ENCODE results near the gene NEUROD1.
A peak's percentile ranks its signal among the peaks of the same experiment; 100 is the strongest.

Gene NEUROD1

DNA sequence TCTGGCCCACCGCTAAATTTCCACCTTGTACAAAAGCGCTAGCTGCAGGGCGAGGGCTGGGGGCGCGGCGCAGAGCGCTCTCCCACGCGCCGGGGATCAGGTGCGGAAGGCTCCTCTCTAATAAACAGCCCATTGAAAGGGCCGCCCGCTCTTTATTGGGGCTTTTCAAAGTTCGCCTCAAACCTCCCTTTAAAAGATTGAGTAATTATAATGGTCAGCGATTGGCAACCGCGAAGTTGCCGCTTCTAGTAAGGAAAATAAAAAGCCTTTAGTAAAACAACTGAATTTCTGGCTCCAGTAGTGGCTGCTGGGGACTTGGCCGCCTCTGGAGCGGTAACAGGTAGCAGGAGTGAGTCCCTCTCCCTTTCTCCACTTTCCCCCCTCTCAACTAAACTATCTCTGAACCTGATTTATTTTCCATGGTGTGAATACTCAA, 755 bp downstream of the NEUROD1 start:
- no peak for DNase-seq

DNA sequence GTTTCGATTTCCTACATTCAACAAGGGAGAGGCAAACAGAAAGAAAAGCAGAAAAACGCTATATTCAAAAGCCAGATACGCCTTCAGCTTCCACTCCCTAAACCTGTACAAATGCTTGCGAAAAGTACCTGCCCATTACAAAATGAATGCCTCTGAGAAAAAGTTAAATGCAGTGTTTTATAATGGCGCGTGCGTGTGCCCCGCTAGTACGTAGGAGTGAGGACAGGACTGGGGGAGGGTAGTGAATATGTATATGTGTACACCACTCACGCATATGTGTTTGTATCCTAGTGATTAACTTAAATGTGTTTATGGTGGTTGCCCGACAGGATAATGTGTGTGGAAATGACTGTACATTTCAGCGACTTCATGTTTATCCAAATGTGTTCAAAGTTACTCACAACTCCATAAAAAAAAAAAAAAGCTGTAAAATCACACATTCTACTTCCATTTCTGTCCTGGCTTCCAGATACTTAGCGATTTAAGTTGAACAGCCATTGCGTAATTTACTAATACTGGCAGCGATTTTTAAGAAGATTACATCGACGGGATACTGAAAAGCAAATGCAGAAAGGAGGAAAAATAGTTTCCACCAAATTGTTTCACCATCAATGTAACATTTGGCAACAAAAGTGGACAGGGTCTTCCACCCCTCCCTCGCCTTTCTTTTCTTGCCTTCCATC, 1.3 kb downstream of the NEUROD1 start:
- DNase-seq = no peak

DNA sequence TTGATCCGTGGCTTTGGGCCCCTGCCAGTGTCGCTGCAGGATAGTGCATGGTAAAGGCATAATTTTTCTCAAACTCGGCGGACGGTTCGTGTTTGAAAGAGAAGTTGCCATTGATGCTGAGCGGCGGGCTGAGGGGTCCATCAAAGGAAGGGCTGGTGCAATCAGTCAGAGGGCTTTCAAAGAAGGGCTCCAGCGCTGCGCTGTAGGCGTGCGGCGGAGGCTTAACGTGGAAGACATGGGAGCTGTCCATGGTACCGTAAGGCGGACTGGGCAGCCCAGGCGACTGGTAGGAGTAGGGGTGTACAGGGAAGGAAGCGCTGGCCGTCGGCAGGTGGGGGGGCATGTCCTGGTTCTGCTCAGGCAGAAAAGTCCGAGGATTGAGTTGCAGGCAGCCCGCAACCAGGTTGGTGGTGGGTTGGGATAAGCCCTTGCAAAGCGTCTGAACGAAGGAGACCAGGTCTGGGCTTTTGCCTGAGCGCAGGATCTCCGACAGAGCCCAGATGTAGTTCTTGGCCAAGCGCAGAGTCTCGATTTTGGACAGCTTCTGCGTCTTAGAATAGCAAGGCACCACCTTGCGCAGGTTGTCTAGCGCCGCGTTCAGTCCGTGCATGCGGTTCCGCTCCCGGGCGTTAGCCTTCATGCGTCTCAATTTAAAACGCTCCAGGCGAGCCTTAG, 2.3 kb downstream of the NEUROD1 start:
- peak; percentile 44 for DNase-seq

DNA sequence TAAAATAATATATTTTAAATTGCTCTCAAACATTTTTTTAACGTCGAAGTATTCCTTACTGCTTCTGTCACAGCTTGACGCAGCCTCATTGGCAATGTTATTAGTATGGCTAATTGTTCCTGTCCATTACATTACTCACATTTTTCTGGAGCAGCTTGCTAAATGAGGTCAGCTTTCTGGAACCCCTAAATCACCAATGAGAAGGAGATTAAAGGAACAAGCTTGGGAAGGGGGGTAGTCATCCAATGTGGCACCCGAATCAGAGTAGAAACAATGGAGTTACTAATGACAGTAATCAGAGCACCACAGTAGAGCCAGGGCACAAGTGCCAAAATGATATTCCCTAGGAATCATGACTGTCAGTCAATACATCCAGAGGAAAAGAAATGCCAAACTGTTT, 5.1 kb downstream of the NEUROD1 start:
- no peak for DNase-seq

DNA sequence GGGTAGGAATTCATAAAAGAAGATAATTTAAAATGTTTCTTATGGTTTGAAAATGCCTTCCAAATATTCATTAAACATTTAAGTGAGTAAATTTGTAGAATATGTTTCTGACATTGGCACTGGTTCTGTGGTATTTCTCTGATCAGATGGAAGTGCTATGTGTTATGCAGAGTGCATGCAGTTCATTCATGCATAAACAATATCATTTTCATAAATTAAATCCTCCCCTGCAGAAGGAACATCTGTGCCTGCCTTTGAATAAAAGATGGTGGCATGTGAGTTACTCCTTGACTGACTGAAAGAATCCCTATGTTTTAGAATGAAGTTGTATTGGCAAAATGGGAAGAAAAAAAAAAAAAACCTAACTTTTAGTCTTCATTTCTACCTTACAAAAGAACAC, 5.9 kb downstream of the NEUROD1 start:
- no peak for DNase-seq

DNA sequence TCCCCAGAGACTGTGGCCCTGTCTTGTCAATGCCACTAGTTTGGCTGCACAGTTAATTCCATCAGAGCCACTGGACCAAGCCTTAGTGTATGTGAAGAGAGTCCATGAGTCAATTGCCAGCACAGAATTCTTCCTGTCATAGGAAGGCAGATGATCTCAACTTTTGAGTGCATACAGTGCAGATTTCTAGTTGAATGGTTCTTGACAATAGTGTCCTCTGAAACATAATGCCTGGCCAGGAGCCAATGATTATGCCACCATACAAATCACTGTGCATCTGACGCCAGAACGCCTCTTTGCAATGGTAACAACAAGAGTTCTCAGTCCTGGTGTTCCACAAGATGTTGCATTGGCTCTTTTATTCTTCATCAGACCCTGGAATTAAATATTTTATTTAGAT, 7.1 kb downstream of the NEUROD1 start:
- no peak for DNase-seq

DNA sequence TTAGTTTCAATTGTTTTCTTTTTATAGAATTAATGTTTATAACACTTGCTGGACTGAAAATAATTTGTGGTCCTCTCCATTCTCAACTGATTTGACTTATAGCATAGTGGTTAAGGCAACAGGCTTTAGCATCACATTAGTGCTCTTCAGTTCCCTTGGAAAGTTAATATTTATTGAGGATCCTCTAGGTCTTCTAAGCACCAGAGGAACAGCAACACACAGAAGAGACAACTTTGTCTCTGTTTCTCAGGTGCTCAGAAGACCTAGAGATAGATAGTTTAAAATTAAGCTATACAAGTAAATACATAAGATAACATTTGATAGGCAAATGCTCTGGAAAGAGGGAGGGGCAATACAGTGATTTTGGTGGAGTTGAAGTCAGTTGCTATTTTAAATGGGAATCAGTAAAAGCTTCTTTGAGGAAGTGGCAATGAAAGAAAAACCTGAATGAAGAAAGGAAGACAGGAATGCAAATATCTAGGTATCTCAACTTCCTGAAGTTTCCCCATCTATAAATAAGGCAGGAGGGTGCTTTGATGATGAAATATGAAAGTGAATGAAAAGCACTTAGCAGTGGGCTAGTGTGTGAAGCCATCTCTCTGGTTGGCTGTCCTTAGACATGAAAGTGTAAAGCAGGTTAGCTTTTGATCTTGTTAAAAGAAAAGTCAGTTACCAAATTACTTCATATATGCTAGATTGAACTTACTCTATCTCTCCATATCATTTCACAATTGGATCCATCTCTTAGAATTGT, 7.9 kb downstream of the NEUROD1 start:
- no peak for DNase-seq

DNA sequence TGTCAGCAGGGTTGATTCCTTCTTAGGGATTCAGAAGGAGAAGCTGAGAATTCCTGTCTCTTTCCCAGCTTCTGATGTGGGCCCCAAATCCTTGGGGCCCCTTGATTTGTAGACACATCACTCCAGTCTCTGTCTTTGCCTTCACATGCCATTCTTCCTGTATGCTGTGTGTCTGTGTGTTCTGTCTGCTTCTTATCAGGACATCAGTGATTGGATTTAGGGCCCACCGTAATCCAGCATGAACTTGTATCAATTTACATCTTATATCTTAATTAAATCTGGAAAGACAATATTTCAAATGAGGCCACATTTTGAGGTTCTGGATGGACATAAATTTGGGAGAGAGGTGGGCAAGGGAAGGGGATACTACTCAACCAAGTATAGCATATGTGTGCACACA, 9.7 kb downstream of the NEUROD1 start:
- DNase-seq = no peak

DNA sequence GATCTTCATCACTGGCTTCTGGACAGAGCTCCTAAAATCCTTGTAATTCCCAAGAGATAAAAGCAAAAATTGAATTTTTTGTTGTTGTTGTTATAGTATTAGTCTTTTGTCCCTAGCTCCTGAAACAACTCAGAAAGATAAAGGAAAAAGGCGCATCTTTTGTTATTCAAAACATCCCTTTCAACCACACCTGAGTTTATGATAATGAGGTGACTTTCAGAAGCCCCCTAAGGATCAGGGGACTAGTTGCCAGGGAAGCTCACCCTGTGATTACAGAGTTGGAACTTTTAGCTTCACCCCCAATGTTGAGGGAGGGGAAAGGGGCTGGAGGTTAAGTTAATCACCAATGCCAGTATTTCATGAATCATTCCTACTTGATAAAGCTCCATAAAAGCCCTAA, 13.1 kb downstream of the NEUROD1 start:
- DNase-seq = no peak

DNA sequence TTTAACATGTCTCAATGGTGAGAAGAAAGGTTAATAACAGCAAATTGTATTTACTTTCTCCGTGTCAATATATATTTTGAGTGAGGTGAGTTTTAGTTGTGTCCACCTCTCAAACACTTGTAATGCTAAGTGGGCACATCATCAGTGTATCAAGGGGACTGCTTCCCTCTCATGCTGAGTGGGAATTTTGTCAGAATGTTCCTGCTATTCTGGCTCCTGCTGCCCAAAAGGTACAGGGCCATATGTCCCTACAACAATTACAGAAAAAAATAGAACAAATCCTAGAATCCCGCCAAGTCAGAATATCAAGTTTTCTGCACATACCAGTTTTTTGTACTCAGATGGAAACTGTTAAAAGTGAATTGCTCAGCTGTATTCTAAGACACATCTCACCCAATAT, 18.0 kb downstream of the NEUROD1 start:
- no peak for DNase-seq

DNA sequence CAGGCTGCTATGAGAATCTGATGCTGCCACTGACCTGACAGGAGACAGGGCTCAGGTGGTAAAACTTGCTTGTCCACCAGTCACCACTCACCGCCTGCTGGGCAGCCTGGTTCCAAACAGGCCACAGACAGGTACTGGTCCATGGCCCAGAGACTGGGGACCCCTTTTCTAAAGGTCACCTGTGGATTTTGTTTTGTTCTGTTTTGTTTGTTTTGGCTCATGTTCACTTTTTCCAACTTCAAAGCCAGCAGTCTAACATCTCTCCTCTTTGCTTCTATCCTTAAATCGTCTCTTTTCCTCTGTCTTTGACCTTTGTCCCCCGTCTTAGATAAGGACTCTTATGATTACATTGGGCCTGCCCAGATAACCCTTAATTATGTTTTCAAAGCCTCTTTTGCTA, 20.1 kb downstream of the NEUROD1 start:
- DNase-seq = no peak

DNA sequence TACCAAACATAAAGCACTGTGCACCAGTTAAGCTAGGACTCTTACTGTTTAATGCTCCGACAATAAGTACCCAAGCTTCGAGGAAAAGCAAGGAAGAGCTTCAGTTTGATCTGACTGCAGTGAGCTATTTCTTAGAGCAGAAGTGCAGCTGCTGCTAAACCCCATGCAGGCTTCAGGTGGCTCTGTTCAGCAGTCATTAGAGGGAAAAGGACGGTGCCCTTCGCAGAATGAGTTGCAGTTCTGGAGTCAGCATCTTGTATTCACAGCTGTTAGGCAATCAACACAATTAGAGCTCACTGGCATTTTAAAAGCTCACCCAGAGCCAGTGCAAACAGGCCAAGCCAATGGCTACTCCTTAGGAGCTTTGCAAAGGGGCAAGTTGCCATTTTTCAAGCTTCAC, 21.9 kb downstream of the NEUROD1 start:
- no peak for DNase-seq

DNA sequence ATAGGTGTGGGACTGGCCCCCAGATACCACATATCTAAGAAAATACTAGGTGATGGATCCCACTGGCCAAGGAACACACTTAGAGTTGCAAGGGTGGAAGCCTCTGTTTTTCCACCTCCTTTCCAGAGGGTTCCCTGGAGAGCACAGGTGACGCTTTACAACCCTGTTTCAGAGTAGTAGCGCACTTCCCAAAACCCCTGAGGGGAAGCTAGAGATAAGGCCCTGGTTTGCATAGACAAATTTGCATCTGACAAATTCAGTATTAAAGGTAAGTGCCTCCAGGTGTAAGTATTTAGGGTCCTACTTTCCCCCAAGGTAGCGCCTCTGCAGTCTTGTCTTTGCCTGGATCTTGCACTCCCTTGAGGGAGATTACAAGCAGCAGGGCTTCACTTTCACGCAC, 22.9 kb downstream of the NEUROD1 start:
- DNase-seq = no peak

DNA sequence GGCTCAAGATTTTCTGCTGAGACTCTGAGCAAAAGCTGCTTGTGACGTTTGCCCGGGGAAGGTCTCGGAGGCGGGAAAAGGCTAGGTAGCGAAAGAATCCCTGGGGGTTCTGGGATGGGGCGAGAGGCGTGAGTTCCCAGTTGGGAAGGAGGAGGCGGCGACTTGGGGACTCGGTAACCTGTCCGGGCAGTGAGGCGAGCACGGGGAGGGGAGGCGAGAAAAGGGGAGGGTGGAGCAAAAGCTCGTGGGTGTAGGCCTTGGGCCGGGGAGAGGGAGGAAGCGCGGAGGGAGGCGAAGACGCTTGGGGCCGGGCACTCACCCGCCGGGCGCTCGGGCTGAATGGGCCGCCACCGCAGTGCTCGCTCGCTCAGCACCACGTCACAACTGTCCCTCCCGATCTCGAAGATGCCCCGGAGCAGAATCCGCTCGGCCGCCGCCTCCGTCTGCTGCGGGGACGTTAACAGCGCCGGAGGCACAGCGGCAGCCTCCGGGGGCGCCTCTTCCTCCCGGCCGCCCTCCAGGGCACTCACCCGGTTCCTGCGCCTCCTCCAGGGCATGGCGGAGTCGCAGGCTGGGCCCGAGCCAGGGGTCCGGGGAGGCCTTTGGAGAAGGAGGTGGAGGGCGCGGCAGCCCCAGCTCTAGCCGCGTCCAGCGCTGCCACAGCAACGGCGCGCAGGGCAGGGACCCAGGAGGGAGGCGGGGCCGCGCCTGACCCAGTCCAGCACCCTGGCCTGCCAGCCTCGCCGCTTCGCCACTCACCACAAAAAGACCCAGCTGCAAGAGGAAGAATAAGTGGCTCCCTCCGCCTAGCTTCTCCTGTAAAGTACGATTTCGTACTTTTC, 23.6 kb downstream of the NEUROD1 start, which contains the start of gene CERKL:
Gene CERKL (minus strand): TSS at position 656 of the 842 bp plus-strand sequence. CDS start 99 bp downstream, at position 557.
- no peak for DNase-seq

DNA sequence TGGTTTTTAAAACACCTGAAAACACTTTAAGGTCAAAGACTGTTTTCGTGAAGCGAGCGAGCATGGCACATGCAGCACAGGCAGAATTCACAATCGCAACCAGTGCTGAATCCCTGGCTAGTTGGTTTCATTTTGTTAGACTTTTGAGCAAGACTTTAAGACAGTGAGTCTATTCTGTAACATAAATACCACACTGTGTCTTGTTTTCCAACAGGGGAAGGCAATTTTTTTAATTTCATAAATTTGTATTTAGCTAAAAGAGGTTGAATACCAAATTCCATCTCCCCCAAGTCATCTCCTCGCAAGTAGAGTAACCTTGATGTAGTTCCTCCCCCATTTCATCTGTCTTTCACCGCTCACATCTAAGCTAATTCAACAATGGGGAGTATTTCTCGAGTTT, 24.8 kb downstream of the NEUROD1 start:
- no peak for DNase-seq

DNA sequence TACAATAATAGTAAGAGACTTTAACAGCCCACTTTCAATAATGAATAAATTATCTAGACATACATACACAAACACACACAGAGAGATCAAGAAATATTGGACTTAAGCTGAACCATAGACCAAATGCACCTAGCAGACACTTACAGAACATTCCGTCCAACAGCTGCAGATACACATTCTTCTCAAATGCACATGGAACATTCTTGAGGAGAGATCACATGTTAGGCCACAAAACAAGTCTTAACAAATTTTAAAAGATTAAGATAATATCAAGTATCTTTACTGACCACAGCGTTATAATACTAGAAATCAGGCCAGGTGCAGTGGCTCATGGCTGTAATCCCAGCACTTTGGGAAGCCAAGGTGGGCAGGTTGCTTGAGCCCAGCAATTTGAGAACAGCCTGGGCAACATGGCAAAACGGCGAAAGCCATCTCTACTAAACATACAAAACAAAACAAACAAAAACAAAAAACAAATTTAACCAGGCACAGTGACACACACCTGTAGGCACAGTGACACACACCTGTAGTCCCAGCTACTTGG, 30.8 kb downstream of the NEUROD1 start:
- no peak for DNase-seq

DNA sequence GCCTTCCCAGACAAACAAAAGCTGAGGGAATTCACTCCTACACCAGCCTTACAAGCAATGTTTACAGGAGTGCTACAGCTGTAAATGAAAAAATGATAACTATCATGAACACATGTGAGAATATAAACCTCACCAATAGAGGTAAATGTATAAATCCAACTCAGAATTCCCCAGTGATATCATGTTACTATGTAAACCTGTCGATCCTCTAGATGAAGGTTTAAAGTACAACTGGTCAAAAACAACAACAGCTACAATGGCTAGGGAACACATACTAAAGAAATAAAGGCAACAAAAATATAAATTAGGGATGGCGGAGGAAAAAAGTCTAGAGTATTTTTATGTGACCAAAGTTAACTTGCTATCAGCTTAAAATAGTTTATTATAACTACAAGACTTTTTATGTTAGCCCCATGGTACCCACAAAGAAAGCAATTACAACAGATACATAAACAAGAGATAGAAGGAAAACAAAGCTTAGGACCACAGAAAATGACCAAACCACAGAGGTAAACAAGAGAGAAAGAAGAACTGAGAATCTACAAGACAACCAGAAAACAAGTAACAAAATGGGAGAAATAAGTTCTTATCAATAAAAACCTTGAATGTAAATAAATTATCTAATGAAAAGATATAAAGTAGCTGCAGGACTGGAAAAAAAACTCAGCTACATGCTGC, 31.7 kb downstream of the NEUROD1 start:
- DNase-seq = no peak

DNA sequence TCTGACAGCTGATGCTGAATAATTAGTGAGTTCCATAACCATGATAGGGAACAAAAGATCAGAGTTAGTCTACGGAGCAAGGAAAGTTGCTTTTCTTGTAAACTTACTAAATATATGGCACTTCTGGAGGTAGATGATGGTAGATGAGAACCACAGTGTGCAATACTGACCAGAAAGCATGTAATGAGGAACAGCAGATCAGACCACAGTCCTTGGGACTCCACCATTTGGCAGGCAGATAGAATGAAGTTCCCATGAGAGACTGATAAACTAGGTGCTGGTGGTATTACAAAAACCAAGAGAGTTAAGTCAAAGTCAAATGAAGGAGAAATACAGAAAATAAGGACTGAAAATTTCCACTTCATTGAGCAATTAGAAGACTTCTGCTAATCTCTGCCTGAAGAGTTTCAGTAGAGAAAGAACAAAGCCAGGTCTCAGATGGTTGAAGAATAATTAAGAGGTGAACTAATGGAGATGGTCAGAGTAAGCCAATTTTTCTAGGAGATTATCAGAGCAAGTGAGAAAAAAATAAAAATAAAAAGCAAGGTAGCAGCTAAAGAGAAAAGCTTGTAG, 33.8 kb downstream of the NEUROD1 start:
- no peak for DNase-seq

DNA sequence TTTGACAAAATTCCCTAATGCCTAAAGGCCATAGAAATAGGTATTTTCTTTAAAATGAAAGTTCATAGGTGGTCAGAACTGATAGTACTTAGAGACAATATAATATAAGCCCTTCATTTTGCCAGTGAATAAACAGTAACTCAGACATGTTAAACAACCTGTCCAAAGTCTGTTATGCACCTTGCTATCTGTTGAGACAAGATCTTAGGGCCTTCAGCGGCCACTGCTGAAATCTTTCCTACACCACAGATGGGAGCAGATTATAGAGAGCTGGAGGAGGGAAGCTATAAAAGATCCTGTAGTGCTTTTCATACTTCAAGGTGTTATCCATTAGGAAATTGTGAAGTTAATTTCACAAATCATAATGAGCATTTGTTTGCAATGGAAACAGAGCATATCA, 37.2 kb downstream of the NEUROD1 start:
- DNase-seq = no peak

DNA sequence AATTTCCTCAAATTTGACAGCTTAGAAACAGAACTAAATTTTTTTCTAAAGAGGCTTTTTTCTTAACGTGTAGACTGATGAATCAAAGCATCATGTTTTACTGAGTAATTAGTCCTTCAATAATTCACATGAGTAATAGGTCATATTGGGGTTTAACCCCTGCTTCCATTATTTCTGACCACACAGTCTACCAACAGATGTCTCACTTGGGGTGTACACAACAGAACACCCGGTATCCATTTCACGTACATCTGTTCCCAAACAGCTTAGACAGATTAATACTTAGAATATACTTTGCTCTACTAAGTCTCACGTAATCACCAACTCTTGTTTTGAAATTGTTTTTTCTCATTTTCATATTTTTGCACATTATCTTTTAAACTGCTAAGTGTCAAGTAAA, 38.2 kb downstream of the NEUROD1 start:
- DNase-seq = no peak

DNA sequence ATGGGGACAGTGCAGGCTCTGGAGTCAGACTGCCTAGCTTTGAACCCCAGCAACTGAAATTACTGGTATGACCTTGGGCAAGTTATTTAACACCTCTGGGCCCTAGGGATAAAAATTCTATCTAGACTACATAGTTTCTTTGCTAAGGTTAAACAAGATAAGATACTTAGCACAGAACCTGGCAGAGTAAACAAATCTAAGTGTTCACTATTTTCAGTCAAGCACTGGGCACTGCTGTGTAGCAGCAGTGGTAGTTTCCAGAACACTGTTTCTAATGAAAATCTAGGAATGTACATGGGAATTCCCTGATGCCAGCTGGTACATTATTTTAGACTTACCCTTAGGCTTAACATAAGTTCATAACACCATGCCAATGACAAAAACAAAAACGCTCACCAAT, 40.6 kb downstream of the NEUROD1 start:
- no peak for DNase-seq

Data from CD4-positive, alpha-beta T cell treated with Interleukin-17A for 1 hour (primary cell).